HepG2 (cell line): Measurements from ENCODE around the gene MYADML2. TPM values are rescaled to one million over a fixed set of nuclear protein-coding genes. Genes with fewer than 3 reads are reported as not detected.

Experiments used
- E2F2 ChIP-seq: sonication (generic); formaldehyde crosslinking; IDR thresholded peaks from 2 replicates; pipeline ENCODE4 v1.4.0; 2020; ENCODE audit warnings: missing genetic modification reagents, borderline replicate concordance
- GABPA ChIP-seq, 2 experiments: IDR thresholded peaks; 2 replicates each; pipeline ENCODE4 v1.6.1; 2011 to 2016; ENCODE audit warnings: low read depth in 2 of 2, low read length in 1 of 2, missing biosample characterization in 1 of 2, missing genetic modification characterization in 1 of 2
- HMG20B ChIP-seq: conservative IDR thresholded peaks from 2 replicates; pipeline ENCODE4 v1.6.1; 2016; ENCODE audit warnings: missing genetic modification reagents, missing compliant biosample characterization
- MEF2D ChIP-seq: sonication (generic); formaldehyde crosslinking; IDR thresholded peaks from 2 replicates; pipeline ENCODE4 v1.5.1; 2020; ENCODE audit warnings: mild to moderate bottlenecking, missing genetic modification reagents
- RORA ChIP-seq: sonication (generic); formaldehyde crosslinking; IDR thresholded peaks from 2 replicates; pipeline ENCODE4 v1.5.0; 2020; ENCODE audit warnings: mild to moderate bottlenecking, missing genetic modification reagents, moderate library complexity
- SP140L ChIP-seq: sonication (generic); formaldehyde crosslinking; IDR thresholded peaks from 2 replicates; pipeline ENCODE4 v1.4.0; 2020; ENCODE audit warnings: missing genetic modification reagents, borderline replicate concordance
- TCF7 ChIP-seq: sonication (generic); IDR thresholded peaks from 2 replicates; pipeline ENCODE4 v1.6.1; 2016; ENCODE audit warnings: antibody characterized with exemption, low read depth
- TEAD2 ChIP-seq: sonication (generic); formaldehyde crosslinking; IDR thresholded peaks from 2 replicates; pipeline ENCODE4 v1.9.0; 2021; ENCODE audit warnings: missing genetic modification reagents
- YY1 ChIP-seq: IDR thresholded peaks from 2 replicates; pipeline ENCODE4 v1.6.1; 2011; ENCODE audit warnings: low read length, low read depth, moderate library complexity, mild to moderate bottlenecking; ENCODE audit not compliant: insufficient read depth, insufficient replicate concordance
- ZMYM3 ChIP-seq: sonication (generic); formaldehyde crosslinking; IDR thresholded peaks from 2 replicates; pipeline ENCODE4 v1.5.1; 2020; ENCODE audit warnings: mild to moderate bottlenecking, missing genetic modification reagents
- ZNF335 ChIP-seq: sonication (generic); formaldehyde crosslinking; IDR thresholded peaks from 2 replicates; pipeline ENCODE4 v1.4.0; 2020; ENCODE audit warnings: missing genetic modification reagents
- ZNF44 ChIP-seq: sonication (generic); formaldehyde crosslinking; IDR thresholded peaks from 2 replicates; pipeline ENCODE4 v1.5.1; 2020; ENCODE audit warnings: mild to moderate bottlenecking, missing genetic modification reagents
- ZNF552 ChIP-seq: sonication (generic); formaldehyde crosslinking; IDR thresholded peaks from 2 replicates; pipeline ENCODE4 v1.9.0; 2022; ENCODE audit warnings: missing genetic modification reagents, mild to moderate bottlenecking, borderline replicate concordance
- ZNF558 ChIP-seq: sonication (generic); formaldehyde crosslinking; IDR thresholded peaks from 2 replicates; pipeline ENCODE4 v1.9.0; 2022; ENCODE audit warnings: mild to moderate bottlenecking, missing genetic modification reagents, borderline replicate concordance
- ZNF7 ChIP-seq: IDR thresholded peaks from 2 replicates; pipeline ENCODE4 v1.6.1; 2016; ENCODE audit warnings: missing biosample characterization, missing genetic modification reagents
- ZNF709 ChIP-seq: sonication (generic); formaldehyde crosslinking; IDR thresholded peaks from 2 replicates; pipeline ENCODE4 v1.5.0; 2020; ENCODE audit warnings: mild to moderate bottlenecking, missing genetic modification reagents
- polyA plus RNA-seq, 8 experiments: library from polyadenylated mRNA; depleted of rRNA in 3 of 8; stranded (reverse) in 7 of 8; unstranded in 1 of 8; fragments of >200 nt; fragmentation: Illumina TruSeq in 4 of 8; extraction: Trizol in 4 of 8; gene quantifications; 2 replicates each; pipeline versions ENCODE4 v1.2.1 to v1.2.3, GENCODE V29; 2011 to 2016; ENCODE audit warnings: low read depth in 4 of 8, missing spikeins in 1 of 8, mixed read lengths in 1 of 8; ENCODE audit not compliant: insufficient read depth in 1 of 8
- total RNA-seq, 5 experiments: library from RNA; depleted of rRNA; stranded (reverse); fragments of >200 nt; fragmentation: Illumina TruSeq; extraction: Trizol; gene quantifications; 2 replicates each; pipeline ENCODE4 v1.2.3, GENCODE V29; 2016; ENCODE audit warnings: low read depth in 1 of 5
- TF ChIP-seq, protein P1 (sequence below): sonication (generic); formaldehyde crosslinking; IDR thresholded peaks from 2 replicates; pipeline ENCODE4 v1.5.1; 2020; ENCODE audit warnings: mild to moderate bottlenecking, missing genetic modification reagents
- TF ChIP-seq, protein P2 (sequence below): sonication (generic); formaldehyde crosslinking; IDR thresholded peaks from 2 replicates; pipeline ENCODE4 v1.5.0; 2020; ENCODE audit warnings: mild to moderate bottlenecking, missing genetic modification reagents
- TF ChIP-seq, protein P3 (sequence below): sonication (generic); formaldehyde crosslinking; IDR thresholded peaks from 2 replicates; pipeline ENCODE4 v1.4.0; 2020; ENCODE audit warnings: missing genetic modification reagents, mild to moderate bottlenecking, borderline replicate concordance

Gene MYADML2
- total and polyA plus RNA-seq, 2 of the 13 experiments (the other 11 are each of a cell fraction or from before 2014, with no cell fraction given), result not detected

DNA sequence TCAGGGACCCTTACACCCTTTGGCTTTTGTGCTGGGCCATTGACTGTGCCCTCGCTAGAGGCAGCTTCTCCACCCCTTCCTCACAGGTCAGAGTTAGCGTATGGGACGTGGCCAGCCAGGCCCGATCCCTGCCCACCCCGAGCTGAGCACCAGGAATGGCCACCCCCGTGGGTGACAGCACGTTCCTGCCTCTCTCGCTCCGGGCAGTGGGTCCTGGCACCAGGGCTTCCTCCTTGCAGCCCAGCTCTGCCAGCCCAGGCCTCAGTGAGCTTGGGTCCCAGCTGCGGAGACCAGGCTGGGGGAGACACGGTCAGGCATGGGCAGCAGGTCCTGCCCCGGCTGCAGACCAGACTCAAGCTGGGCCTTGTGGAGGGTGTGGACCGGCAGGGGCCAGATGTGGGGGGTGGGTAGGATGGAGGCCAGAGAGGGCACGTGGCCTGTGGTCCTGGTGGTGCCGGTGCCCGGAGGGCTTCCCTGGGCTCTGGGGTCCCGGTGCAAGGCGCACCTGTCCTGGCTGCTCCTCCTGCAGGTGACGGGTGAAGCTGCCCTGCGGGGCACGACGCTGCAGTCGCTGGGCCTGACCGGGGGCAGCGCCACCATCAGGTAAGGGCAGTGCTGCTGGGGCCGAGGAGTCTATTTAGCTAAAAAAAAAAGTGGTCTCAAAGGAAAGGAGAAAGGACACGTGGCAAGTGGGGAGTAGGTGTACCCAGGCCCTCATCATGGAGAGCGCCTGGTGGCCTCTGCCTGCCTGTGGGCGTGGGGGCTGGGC is 48.6 kb upstream of the MYADML2 start (continued):
- TF ChIP-seq ZNF335 (CRISPR knock-in tag), result no peak
- no peak for TF ChIP-seq ZNF7 (CRISPR knock-in tag)
- TF ChIP-seq, protein P1, sequence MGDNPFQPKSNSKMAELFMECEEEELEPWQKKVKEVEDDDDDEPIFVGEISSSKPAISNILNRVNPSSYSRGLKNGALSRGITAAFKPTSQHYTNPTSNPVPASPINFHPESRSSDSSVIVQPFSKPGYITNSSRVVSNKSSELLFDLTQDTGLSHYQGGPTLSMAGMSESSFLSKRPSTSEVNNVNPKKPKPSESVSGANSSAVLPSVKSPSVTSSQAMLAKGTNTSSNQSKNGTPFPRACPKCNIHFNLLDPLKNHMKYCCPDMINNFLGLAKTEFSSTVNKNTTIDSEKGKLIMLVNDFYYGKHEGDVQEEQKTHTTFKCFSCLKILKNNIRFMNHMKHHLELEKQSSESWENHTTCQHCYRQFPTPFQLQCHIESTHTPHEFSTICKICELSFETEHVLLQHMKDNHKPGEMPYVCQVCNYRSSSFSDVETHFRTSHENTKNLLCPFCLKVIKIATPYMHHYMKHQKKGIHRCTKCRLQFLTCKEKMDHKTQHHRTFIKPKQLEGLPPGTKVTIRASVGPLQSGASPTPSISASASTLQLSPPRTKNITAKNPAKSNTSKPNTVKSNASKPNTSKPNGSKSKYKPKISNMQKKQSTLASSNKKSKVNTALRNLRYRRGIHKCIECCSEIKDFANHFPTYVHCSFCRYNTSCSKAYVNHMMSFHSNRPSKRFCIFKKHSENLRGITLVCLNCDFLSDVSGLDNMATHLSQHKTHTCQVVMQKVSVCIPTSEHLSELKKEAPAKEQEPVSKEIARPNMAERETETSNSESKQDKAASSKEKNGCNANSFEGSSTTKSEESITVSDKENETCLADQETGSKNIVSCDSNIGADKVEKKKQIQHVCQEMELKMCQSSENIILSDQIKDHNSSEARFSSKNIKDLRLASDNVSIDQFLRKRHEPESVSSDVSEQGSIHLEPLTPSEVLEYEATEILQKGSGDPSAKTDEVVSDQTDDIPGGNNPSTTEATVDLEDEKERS (CRISPR knock-in tag), result no peak; the same call in 1 of the 2 replicates
- TF ChIP-seq ZMYM3 (CRISPR knock-in tag), result peak; percentile 59; the same call in 1 of the 2 replicates
- no peak for TF ChIP-seq RORA (CRISPR knock-in tag)
- TF ChIP-seq HMG20B, result peak; percentile 16; the same call in 1 of the 2 replicates
- no peak for TF ChIP-seq GABPA (IDR thresholded peaks at IDR 0.05; ENCODE audit: low read depth, low read length)
- TF ChIP-seq GABPA (CRISPR knock-in tag; IDR thresholded peaks at IDR 0.05; ENCODE audit: low read depth), result no peak
- TF ChIP-seq, protein P2, sequence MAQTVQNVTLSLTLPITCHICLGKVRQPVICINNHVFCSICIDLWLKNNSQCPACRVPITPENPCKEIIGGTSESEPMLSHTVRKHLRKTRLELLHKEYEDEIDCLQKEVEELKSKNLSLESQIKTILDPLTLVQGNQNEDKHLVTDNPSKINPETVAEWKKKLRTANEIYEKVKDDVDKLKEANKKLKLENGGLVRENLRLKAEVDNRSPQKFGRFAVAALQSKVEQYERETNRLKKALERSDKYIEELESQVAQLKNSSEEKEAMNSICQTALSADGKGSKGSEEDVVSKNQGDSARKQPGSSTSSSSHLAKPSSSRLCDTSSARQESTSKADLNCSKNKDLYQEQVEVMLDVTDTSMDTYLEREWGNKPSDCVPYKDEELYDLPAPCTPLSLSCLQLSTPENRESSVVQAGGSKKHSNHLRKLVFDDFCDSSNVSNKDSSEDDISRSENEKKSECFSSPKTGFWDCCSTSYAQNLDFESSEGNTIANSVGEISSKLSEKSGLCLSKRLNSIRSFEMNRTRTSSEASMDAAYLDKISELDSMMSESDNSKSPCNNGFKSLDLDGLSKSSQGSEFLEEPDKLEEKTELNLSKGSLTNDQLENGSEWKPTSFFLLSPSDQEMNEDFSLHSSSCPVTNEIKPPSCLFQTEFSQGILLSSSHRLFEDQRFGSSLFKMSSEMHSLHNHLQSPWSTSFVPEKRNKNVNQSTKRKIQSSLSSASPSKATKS, result peak; percentile 16; the same call in 1 of the 2 replicates
- TF ChIP-seq E2F2 (CRISPR knock-in tag), result no peak
- TF ChIP-seq ZNF558 (CRISPR knock-in tag), result 0 out of 2 replicates have a peak, but pooled peaks have one; percentile 1
- no peak for TF ChIP-seq SP140L (CRISPR knock-in tag)
- no peak for TF ChIP-seq ZNF44
- TF ChIP-seq YY1, result peak; percentile 41
- no peak for TF ChIP-seq TCF7
- peak; percentile 10; the same call in 1 of the 2 replicates for TF ChIP-seq TEAD2 (CRISPR knock-in tag)
- peak; percentile 60; the same call in 1 of the 2 replicates for TF ChIP-seq MEF2D (CRISPR knock-in tag)
- no peak for TF ChIP-seq ZNF709 (CRISPR knock-in tag)
- no peak for TF ChIP-seq ZNF552 (CRISPR knock-in tag)
- TF ChIP-seq, protein P3, sequence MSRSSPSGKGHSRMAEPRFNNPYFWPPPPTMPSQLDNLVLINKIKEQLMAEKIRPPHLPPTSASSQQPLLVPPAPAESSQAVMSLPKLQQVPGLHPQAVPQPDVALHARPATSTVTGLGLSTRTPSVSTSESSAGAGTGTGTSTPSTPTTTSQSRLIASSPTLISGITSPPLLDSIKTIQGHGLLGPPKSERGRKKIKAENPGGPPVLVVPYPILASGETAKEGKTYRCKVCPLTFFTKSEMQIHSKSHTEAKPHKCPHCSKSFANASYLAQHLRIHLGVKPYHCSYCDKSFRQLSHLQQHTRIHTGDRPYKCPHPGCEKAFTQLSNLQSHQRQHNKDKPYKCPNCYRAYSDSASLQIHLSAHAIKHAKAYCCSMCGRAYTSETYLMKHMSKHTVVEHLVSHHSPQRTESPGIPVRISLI (CRISPR knock-in tag), result peak; percentile 91
